T-helper 17 cell (primary cell): ENCODE measurements around the gene SPATC1L. TPM values are rescaled to one million over a fixed set of nuclear protein-coding genes. Genes with fewer than 3 reads are reported as not detected.
A peak's percentile ranks its signal among the peaks of the same experiment; 100 is the strongest.

Experiments
- ATAC-seq: fragments of 150-1000 bp; cut with Tn5 transposase; 2 replicates; pipeline ENCODE4 v1.10.0; 2021; ENCODE audit warnings: mild to moderate bottlenecking, moderate library complexity
- DNase-seq, 3 donors: peaks; one replicate each; pipeline versions ENCODE4 v3.0.0 to v3.0.0-alpha.2; 2020 to 2021
- H3K9me3 ChIP-seq: one replicate; pipeline ENCODE4 v1.7.0; 2013; ENCODE audit warnings: low read length, mild to moderate bottlenecking; ENCODE audit not compliant: control insufficient read depth, poor library complexity, severe bottlenecking
- H3K27ac Mint-ChIP-seq: one replicate; pipeline ENCODE4 v1.8.0; 2022; ENCODE audit warnings: mild to moderate bottlenecking, moderate library complexity, mixed read lengths
- H3K27me3 Mint-ChIP-seq: one replicate; pipeline ENCODE4 v1.8.0; 2022; ENCODE audit warnings: mixed read lengths
- H3K36me3 Mint-ChIP-seq: one replicate; pipeline ENCODE4 v1.8.0; 2022; ENCODE audit warnings: low read depth, mixed read lengths
- H3K4me1 Mint-ChIP-seq: one replicate; pipeline ENCODE4 v1.8.0; 2022; ENCODE audit warnings: mild to moderate bottlenecking, mixed read lengths
- H3K4me3 Mint-ChIP-seq: one replicate; pipeline ENCODE4 v1.8.0; 2022; ENCODE audit warnings: mild to moderate bottlenecking, moderate library complexity, mixed read lengths
- total RNA-seq, 4 donors: library from RNA in 2 of 4; stranded (reverse) in 2 of 4; gene quantifications; one replicate each; pipeline ENCODE4 v1.2.3 and lab custom pipeline; 2022 to 2026

The SPATC1L gene
- total RNA-seq, 2 donors from 2014 or later, result 2.6 to 3.1 TPM

GRCh38 chr21:46220847-46221246 lies 36.6 kb upstream of the SPATC1L start:
- no peak overlapping the region for H3K27ac Mint-ChIP-seq
- H3K27me3 Mint-ChIP-seq, result no peaks in the 10 kb centered on the region
- peaks cover 19% of the 10 kb centered on the region for H3K4me1 Mint-ChIP-seq
- peaks cover 11% of the 10 kb centered on the region for H3K36me3 Mint-ChIP-seq
- ATAC-seq, result no peak
- no peaks in the 10 kb centered on the region for H3K9me3 ChIP-seq
- no peak overlapping the region for H3K4me3 Mint-ChIP-seq
- DNase-seq, result no peak

GRCh38 chr21:46220275-46220810 lies 36.1 kb upstream of the SPATC1L start:
- DNase-seq, result no peak
- Mint-ChIP-seq H3K36me3 (peaks cover 11% of the 10 kb centered on the region), H3K27ac (no peak overlapping the region), H3K4me1 (peaks cover 14% of the 10 kb centered on the region), H3K27me3 (no peaks in the 10 kb centered on the region), H3K4me3 (no peak overlapping the region)
- no peak for ATAC-seq
- no peaks in the 10 kb centered on the region for H3K9me3 ChIP-seq

DNA sequence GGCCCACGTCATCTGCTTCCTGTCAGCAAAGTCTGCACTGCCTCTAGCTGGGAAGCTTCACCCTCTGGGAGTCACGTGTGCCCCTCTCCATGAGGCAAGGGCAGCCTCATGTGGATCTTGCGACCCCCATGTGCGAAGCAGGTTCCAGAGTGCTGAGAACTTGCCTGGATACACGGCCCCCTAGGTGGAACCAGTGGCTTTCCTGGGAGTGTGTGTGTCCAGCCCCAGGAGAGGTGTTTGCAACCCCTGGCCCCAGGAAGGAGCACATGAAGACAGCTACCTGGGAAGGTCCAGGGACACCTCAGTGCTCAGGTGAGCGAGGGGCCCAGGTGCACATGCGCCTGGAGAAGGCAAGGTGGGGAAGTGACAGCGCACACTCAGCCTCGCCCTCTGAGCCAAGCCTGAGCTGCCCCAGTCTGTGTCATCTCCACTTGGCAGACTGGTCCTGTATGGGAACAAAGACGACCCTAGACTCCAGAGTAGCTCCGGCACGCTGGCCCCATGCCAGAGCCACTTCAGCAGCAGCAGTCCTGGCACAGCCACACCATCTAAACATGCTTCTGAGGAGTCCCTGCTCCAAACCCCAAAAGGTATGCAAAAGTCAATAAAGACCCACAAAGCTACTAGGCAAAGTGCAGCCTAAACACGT lies 35.5 kb upstream of the SPATC1L start:
- Mint-ChIP-seq H3K4me1 (peaks cover 14% of the 10 kb centered on the region), H3K36me3 (peaks cover 11% of the 10 kb centered on the region), H3K27me3 (no peaks in the 10 kb centered on the region), H3K27ac (no peak overlapping the region), H3K4me3 (no peak overlapping the region)
- no peaks in the 10 kb centered on the region for H3K9me3 ChIP-seq
- ATAC-seq, result no peak
- no peak for DNase-seq

GRCh38 chr21:46218906-46219590 lies 34.8 kb upstream of the SPATC1L start:
- no peak for DNase-seq
- Mint-ChIP-seq H3K27ac (no peak overlapping the region), H3K27me3 (no peaks in the 10 kb centered on the region), H3K4me1 (peaks cover 15% of the 10 kb centered on the region), H3K36me3 (peaks cover 11% of the 10 kb centered on the region), H3K4me3 (no peak overlapping the region)
- H3K9me3 ChIP-seq, result no peaks in the 10 kb centered on the region
- no peak for ATAC-seq

- DNase-seq, result no peak
- no peak for ATAC-seq
- Mint-ChIP-seq H3K4me3 (no peak overlapping the region), H3K36me3 (peaks cover 11% of the 10 kb centered on the region), H3K4me1 (peaks cover 15% of the 10 kb centered on the region), H3K27ac (no peak overlapping the region), H3K27me3 (no peaks in the 10 kb centered on the region)
- no peaks in the 10 kb centered on the region for H3K9me3 ChIP-seq
Measured at GRCh38 chr21:46217511-46218196, 33.4 kb upstream of the SPATC1L start.

DNA sequence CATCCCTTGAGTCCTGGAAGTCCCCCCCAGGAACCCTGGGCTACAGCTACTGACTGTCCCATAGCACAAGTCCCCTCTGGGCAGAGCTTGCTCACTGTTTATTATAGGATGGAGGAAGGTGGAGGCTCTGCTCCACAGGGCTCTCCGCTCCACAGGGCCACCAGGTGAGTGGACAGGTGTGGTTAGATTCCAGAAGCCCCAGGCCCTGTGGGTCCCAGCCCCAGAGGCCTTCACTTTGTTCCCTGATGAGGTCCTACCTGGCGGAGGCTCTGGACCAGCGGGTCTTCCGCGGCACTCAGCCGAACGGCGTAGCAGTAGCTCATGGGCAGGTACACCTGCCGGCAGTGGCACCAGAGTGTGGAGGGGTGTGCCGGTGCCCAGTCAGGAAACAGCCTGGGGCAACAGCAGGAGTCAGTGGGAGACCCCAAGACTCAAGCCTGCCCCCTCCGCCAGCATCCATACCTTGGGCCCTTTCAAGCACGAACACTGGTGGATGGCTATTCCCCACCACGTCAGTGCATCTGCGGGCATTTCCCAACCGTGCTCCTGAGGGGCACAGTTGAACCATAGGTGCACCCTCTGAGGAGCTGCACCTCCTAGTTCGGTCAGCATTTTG lies 32.0 kb upstream of the SPATC1L start:
- DNase-seq (no peak), ATAC-seq (no peak)
- no peak overlapping the region for H3K4me3 Mint-ChIP-seq
- H3K36me3 Mint-ChIP-seq, result peaks cover 9% of the 10 kb centered on the region
- H3K4me1 Mint-ChIP-seq, result peaks cover 15% of the 10 kb centered on the region
- no peak overlapping the region for H3K27ac Mint-ChIP-seq
- H3K9me3 ChIP-seq, result no peaks in the 10 kb centered on the region
- no peaks in the 10 kb centered on the region for H3K27me3 Mint-ChIP-seq

GRCh38 chr21:46215436-46216131 lies 31.3 kb upstream of the SPATC1L start:
- Mint-ChIP-seq H3K27me3 (no peaks in the 10 kb centered on the region), H3K4me3 (no peak overlapping the region), H3K36me3 (peaks cover 6% of the 10 kb centered on the region), H3K27ac (no peak overlapping the region), H3K4me1 (peaks cover 12% of the 10 kb centered on the region)
- H3K9me3 ChIP-seq, result no peaks in the 10 kb centered on the region
- DNase-seq (no peak), ATAC-seq (no peak)

DNA sequence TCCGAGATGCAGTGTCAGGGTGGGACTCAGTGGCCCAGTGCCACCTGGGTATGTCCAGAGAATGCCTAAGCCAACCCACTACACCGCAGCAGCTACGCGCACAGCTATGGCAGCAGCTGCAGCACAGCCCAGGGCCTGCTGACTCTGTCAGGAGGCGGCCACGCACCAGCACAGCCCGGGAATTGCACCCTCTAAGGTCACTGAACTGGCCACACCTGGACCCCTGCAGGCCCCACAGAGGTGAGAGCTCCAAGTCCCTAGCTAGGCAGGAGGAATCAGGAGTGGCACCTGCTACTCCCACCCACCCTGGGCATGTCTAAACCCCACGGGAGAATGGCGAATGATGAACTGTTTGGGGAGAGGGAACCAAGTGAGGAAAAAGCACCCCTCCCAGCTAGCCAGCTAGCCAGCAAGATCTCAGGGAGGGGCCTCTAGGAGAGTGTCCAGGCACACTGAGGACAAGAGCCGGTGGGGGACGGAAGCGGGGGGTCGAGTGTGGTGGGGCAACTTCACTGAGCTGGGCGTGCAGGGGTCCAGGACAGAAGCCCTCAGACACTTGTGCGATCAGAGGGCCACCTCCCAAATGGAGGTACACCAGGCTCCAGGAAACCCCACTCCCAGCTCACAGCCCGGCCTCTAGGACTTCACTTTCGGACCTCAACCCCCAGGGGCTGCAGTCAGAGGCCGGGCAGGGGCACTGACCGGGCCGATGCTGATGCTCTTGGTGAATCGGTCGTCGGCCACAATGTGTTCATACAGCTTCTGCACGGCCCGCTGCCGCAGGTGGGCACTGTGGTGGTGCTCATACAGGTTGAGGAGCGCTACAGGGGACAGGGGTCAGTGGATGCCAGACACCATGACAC lies 30.4 kb upstream of the SPATC1L start:
- H3K9me3 ChIP-seq, result no peaks in the 10 kb centered on the region
- DNase-seq (no peak), ATAC-seq (no peak)
- peaks cover 2% of the 10 kb centered on the region for H3K36me3 Mint-ChIP-seq
- no peaks in the 10 kb centered on the region for H3K27me3 Mint-ChIP-seq
- H3K4me1 Mint-ChIP-seq, result peaks cover 8% of the 10 kb centered on the region
- H3K4me3 Mint-ChIP-seq, result no peak overlapping the region
- H3K27ac Mint-ChIP-seq, result peak overlapping the region; percentile 62

DNA sequence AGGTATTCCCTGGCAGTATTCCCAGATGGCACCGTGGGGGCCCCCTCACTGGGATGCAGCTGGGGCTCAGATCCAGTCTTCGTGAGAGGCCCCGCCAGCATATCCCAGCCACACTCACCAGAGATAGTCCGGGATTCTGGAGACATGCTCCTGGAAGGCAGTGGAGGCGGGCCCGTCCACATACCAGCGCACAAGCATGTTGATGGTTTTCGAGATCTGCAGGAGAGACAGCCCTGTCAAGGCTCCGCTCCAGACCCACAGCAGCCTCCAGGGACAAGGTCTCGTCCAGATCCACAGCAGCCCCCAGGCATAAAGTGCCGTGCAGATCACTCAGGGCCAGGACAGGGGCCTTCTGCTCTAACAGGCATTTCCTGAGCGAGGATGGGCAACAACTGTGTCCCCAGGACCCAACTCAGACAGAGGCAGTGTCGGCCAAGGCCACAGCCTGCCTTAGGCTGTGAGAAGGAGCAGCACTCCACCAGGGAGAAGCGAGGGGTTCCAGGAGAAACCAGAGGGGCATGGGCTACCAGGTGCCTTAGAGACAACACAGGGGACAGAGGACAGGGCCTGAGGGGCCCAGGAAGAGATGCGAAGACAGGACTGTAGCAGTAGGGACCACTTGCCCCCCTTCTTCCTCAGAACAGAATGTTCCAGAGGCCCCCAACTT lies 29.5 kb upstream of the SPATC1L start:
- Mint-ChIP-seq H3K36me3 (no peaks in the 10 kb centered on the region), H3K27me3 (no peaks in the 10 kb centered on the region), H3K27ac (peak overlapping the region; percentile 67), H3K4me1 (peaks cover 6% of the 10 kb centered on the region), H3K4me3 (no peak overlapping the region)
- DNase-seq, result no peak
- H3K9me3 ChIP-seq, result no peaks in the 10 kb centered on the region
- no peak for ATAC-seq

DNA sequence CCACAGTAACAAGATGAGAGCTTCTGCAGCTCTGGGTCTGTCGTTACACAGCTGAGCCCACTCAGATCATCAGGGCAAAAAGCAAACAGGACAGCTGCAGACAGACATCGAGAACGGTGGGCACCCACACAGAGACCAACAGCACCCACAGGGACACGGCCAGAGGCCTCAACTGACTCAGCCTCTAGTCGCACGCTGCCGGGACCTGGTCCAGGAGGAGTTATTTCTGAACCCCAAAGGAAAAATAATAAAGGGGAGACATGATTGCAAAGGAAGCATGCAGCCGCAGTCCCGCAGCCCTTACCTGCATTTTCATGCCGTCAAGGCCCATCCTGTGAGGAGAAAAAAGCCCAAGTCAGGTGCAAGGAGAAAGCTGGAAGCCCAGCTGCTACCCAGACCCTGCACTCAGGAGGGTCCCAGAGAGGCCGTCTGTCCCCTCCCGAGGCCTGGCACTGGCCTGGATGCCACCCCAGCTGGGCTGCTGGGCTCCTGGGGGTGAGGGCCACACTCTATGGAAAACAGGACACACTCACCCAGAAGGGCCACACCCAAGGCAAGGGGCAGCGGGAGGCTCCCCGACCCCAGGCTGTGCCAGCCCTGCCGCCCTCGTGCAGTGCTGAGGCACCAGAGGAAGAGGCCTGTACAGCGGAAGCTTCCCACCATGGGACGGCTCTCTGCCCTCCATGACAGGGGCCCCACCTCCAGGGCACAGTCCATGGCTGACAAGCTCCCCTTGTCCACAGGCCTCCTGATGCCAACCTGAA lies 28.6 kb upstream of the SPATC1L start:
- H3K36me3 Mint-ChIP-seq, result no peaks in the 10 kb centered on the region
- H3K27ac Mint-ChIP-seq, result peak overlapping the region; percentile 67
- DNase-seq (no peak), ATAC-seq (no peak)
- no peaks in the 10 kb centered on the region for H3K9me3 ChIP-seq
- H3K4me3 Mint-ChIP-seq, result no peak overlapping the region
- H3K27me3 Mint-ChIP-seq, result no peaks in the 10 kb centered on the region
- H3K4me1 Mint-ChIP-seq, result peaks cover 6% of the 10 kb centered on the region
